HepG2 (cell line): ENCODE results near the gene SCN8A. TPM values are rescaled to one million over a fixed set of nuclear protein-coding genes. Genes with fewer than 3 reads are reported as not detected.

Source experiments
- MBNL3 ChIP-seq: fragments of 250-450 bp; sonication (Bioruptor Pico); conservative IDR thresholded peaks from 2 replicates; pipeline ENCODE4 v1.8.0; 2022; ENCODE audit warnings: mild to moderate bottlenecking, inconsistent platforms
- MZF1 ChIP-seq: sonication (generic); formaldehyde crosslinking; IDR thresholded peaks from 2 replicates; pipeline ENCODE4 v1.8.1; 2023; ENCODE audit warnings: mild to moderate bottlenecking, missing genetic modification reagents, borderline replicate concordance
- RAD21 ChIP-seq: fragments of 450-650 bp; formaldehyde crosslinking; IDR thresholded peaks from 2 replicates; pipeline ENCODE4 v1.5.0; 2020; ENCODE audit warnings: mild to moderate bottlenecking
- SMC3 ChIP-seq: IDR thresholded peaks from 2 replicates; pipeline ENCODE4 v1.6.1; 2011; ENCODE audit warnings: low read length, improper control_type of control experiment
- STAG1 ChIP-seq: sonication (generic); formaldehyde crosslinking; IDR thresholded peaks from 2 replicates; pipeline ENCODE4 v1.4.0; 2020; ENCODE audit warnings: missing genetic modification reagents
- TCF7 ChIP-seq: sonication (generic); IDR thresholded peaks from 2 replicates; pipeline ENCODE4 v1.6.1; 2016; ENCODE audit warnings: antibody characterized with exemption, low read depth
- XBP1 ChIP-seq: sonication (generic); formaldehyde crosslinking; IDR thresholded peaks from 2 replicates; pipeline ENCODE4 v1.5.0; 2020; ENCODE audit warnings: missing genetic modification reagents
- ZNF772 ChIP-seq: sonication (generic); formaldehyde crosslinking; IDR thresholded peaks from 2 replicates; pipeline ENCODE4 v1.5.0; 2020; ENCODE audit warnings: mild to moderate bottlenecking, missing genetic modification reagents
- polyA plus RNA-seq, 8 experiments: library from polyadenylated mRNA; depleted of rRNA in 3 of 8; stranded (reverse) in 7 of 8; unstranded in 1 of 8; fragments of >200 nt; fragmentation: Illumina TruSeq in 4 of 8; extraction: Trizol in 4 of 8; gene quantifications; 2 replicates each; pipeline versions ENCODE4 v1.2.1 to v1.2.3, GENCODE V29; 2011 to 2016; ENCODE audit warnings: low read depth in 4 of 8, missing spikeins in 1 of 8, mixed read lengths in 1 of 8; ENCODE audit not compliant: insufficient read depth in 1 of 8
- total RNA-seq, 5 experiments: library from RNA; depleted of rRNA; stranded (reverse); fragments of >200 nt; fragmentation: Illumina TruSeq; extraction: Trizol; gene quantifications; 2 replicates each; pipeline ENCODE4 v1.2.3, GENCODE V29; 2016; ENCODE audit warnings: low read depth in 1 of 5
- TF ChIP-seq, protein P1 (sequence below): sonication (generic); formaldehyde crosslinking; IDR thresholded peaks from one replicate; pipeline ENCODE4 v1.5.1; 2020; ENCODE audit warnings: mild to moderate bottlenecking, missing genetic modification reagents; ENCODE audit errors: not compliant biosample characterization
- TF ChIP-seq, protein P2 (sequence below): sonication (generic); formaldehyde crosslinking; conservative IDR thresholded peaks from 2 replicates; pipeline ENCODE4 v1.8.0; 2022; ENCODE audit warnings: low read depth, missing genetic modification reagents
- TF ChIP-seq, protein P3 (sequence below): sonication (generic); formaldehyde crosslinking; IDR thresholded peaks from 2 replicates; pipeline ENCODE4 v1.4.0; 2020; ENCODE audit warnings: missing genetic modification reagents
- TF ChIP-seq, protein P4 (sequence below): IDR thresholded peaks from 2 replicates; pipeline ENCODE4 v1.6.1; 2012; ENCODE audit warnings: low read depth, low read length, improper control_type of control experiment
- TF ChIP-seq, protein P5 (sequence below): sonication (generic); formaldehyde crosslinking; IDR thresholded peaks from 2 replicates; pipeline ENCODE4 v1.5.0; 2020; ENCODE audit warnings: missing genetic modification reagents

Gene SCN8A
- total and polyA plus RNA-seq, 2 of the 13 experiments (the other 11 are each of a cell fraction or from before 2014, with no cell fraction given): 0.57 to 1.4 TPM

DNA sequence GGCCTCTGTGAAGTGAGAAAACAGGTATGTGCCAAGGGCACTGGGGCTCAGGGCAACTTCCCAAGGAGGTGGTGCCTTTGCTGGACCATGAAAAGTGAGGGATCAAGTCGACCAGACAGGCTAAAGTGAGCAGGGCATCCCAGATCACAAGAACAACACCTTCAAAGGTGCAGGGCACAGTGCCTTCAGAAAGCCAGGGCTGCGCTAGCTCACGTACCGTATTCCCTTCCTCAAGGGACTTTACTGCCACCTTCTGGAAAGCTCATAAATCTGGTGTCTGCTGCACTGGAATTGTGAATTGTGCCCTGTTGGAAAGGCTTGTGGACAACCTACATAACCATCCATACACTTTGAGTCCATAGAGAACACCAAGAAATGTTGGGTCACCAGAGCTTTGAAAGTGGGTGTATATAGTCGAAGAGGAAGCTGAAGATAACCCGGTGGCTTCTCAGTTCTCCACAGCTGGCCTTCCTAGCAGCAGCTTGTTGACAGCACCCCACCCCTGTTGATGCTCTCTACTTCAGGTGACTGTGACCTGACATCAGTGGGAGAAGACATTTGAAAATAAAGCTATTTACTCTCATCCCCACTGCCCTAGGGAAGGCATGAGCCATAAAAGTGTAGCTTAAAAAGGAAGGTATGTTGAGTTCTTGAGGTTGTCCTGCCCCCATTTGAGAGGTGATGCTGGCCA is 233.0 kb downstream of the SCN8A start (continued):
- TF ChIP-seq, protein P1, sequence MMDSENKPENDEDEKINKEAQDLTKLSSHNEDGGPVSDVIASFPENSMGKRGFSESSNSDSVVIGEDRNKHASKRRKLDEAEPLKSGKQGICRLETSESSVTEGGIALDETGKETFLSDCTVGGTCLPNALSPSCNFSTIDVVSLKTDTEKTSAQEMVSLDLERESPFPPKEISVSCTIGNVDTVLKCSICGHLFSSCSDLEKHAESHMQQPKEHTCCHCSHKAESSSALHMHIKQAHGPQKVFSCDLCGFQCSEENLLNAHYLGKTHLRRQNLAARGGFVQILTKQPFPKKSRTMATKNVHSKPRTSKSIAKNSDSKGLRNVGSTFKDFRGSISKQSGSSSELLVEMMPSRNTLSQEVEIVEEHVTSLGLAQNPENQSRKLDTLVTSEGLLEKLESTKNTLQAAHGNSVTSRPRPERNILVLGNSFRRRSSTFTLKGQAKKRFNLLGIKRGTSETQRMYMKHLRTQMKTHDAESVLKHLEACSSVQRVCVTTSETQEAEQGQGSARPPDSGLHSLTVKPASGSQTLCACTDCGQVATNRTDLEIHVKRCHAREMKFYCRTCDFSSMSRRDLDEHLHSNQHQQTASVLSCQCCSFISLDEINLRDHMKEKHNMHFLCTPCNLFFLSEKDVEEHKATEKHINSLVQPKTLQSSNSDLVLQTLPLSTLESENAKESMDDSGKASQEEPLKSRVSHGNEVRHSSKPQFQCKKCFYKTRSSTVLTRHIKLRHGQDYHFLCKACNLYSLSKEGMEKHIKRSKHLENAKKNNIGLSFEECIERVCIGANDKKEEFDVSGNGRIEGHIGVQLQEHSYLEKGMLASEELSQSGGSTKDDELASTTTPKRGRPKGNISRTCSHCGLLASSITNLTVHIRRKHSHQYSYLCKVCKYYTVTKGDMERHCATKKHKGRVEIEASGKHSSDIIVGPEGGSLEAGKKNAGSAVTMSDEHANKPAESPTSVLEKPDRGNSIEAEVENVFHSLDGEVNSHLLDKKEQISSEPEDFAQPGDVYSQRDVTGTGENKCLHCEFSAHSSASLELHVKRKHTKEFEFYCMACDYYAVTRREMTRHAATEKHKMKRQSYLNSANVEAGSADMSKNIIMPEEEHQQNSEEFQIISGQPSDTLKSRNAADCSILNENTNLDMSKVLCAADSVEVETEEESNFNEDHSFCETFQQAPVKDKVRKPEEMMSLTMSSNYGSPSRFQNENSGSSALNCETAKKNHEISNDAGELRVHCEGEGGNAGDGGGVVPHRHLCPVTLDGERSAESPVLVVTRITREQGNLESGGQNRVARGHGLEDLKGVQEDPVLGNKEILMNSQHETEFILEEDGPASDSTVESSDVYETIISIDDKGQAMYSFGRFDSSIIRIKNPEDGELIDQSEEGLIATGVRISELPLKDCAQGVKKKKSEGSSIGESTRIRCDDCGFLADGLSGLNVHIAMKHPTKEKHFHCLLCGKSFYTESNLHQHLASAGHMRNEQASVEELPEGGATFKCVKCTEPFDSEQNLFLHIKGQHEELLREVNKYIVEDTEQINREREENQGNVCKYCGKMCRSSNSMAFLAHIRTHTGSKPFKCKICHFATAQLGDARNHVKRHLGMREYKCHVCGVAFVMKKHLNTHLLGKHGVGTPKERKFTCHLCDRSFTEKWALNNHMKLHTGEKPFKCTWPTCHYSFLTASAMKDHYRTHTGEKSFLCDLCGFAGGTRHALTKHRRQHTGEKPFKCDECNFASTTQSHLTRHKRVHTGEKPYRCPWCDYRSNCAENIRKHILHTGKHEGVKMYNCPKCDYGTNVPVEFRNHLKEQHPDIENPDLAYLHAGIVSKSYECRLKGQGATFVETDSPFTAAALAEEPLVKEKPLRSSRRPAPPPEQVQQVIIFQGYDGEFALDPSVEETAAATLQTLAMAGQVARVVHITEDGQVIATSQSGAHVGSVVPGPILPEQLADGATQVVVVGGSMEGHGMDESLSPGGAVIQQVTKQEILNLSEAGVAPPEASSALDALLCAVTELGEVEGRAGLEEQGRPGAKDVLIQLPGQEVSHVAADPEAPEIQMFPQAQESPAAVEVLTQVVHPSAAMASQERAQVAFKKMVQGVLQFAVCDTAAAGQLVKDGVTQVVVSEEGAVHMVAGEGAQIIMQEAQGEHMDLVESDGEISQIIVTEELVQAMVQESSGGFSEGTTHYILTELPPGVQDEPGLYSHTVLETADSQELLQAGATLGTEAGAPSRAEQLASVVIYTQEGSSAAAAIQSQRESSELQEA (CRISPR knock-in tag): no peak
- TF ChIP-seq ZNF772 (CRISPR knock-in tag): no peak
- peak; percentile 79 for TF ChIP-seq STAG1 (CRISPR knock-in tag)
- no peak for TF ChIP-seq MBNL3
- TF ChIP-seq, protein P2, sequence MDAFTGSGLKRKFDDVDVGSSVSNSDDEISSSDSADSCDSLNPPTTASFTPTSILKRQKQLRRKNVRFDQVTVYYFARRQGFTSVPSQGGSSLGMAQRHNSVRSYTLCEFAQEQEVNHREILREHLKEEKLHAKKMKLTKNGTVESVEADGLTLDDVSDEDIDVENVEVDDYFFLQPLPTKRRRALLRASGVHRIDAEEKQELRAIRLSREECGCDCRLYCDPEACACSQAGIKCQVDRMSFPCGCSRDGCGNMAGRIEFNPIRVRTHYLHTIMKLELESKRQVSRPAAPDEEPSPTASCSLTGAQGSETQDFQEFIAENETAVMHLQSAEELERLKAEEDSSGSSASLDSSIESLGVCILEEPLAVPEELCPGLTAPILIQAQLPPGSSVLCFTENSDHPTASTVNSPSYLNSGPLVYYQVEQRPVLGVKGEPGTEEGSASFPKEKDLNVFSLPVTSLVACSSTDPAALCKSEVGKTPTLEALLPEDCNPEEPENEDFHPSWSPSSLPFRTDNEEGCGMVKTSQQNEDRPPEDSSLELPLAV (CRISPR knock-in tag): no peak
- peak; percentile 64 for TF ChIP-seq RAD21 (CRISPR knock-in tag)
- TF ChIP-seq, protein P3, sequence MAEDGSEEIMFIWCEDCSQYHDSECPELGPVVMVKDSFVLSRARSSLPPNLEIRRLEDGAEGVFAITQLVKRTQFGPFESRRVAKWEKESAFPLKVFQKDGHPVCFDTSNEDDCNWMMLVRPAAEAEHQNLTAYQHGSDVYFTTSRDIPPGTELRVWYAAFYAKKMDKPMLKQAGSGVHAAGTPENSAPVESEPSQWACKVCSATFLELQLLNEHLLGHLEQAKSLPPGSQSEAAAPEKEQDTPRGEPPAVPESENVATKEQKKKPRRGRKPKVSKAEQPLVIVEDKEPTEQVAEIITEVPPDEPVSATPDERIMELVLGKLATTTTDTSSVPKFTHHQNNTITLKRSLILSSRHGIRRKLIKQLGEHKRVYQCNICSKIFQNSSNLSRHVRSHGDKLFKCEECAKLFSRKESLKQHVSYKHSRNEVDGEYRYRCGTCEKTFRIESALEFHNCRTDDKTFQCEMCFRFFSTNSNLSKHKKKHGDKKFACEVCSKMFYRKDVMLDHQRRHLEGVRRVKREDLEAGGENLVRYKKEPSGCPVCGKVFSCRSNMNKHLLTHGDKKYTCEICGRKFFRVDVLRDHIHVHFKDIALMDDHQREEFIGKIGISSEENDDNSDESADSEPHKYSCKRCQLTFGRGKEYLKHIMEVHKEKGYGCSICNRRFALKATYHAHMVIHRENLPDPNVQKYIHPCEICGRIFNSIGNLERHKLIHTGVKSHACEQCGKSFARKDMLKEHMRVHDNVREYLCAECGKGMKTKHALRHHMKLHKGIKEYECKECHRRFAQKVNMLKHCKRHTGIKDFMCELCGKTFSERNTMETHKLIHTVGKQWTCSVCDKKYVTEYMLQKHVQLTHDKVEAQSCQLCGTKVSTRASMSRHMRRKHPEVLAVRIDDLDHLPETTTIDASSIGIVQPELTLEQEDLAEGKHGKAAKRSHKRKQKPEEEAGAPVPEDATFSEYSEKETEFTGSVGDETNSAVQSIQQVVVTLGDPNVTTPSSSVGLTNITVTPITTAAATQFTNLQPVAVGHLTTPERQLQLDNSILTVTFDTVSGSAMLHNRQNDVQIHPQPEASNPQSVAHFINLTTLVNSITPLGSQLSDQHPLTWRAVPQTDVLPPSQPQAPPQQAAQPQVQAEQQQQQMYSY (CRISPR knock-in tag): no peak
- TF ChIP-seq, protein P4, sequence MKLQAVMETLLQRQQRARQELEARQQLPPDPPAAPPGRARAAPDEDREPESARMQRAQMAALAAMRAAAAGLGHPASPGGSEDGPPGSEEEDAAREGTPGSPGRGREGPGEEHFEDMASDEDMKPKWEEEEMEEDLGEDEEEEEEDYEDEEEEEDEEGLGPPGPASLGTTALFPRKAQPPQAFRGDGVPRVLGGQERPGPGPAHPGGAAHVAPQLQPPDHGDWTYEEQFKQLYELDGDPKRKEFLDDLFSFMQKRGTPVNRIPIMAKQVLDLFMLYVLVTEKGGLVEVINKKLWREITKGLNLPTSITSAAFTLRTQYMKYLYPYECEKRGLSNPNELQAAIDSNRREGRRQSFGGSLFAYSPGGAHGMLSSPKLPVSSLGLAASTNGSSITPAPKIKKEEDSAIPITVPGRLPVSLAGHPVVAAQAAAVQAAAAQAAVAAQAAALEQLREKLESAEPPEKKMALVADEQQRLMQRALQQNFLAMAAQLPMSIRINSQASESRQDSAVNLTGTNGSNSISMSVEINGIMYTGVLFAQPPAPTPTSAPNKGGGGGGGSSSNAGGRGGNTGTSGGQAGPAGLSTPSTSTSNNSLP: no peak
- TF ChIP-seq SMC3: peak; percentile 73
- TF ChIP-seq XBP1 (CRISPR knock-in tag): no peak
- no peak for TF ChIP-seq MZF1
- TF ChIP-seq, protein P5, sequence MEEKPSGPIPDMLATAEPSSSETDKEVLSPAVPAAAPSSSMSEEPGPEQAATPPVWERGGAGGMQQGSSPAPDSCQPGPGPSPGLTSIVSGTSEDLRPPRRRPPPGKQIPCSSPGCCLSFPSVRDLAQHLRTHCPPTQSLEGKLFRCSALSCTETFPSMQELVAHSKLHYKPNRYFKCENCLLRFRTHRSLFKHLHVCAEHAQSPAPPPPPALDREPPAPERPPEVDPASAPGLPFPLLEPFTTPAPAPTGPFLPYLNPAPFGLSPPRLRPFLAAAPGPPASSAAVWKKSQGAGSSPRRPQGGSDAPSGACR (CRISPR knock-in tag): no peak
- no peak for TF ChIP-seq TCF7
